ENCODE data around the gene KPNA2. TPM values are rescaled to one million over a fixed set of nuclear protein-coding genes. Genes with fewer than 3 reads are reported as not detected.
"Not testable (repeated sequence)": the region's sequence is repeated elsewhere in the genome, so short reads cannot be mapped to it uniquely, and the experiment has no call there.

Gene KPNA2
- polyA plus RNA-seq, 2 donors: 16.1 to 49.4 TPM

DNA sequence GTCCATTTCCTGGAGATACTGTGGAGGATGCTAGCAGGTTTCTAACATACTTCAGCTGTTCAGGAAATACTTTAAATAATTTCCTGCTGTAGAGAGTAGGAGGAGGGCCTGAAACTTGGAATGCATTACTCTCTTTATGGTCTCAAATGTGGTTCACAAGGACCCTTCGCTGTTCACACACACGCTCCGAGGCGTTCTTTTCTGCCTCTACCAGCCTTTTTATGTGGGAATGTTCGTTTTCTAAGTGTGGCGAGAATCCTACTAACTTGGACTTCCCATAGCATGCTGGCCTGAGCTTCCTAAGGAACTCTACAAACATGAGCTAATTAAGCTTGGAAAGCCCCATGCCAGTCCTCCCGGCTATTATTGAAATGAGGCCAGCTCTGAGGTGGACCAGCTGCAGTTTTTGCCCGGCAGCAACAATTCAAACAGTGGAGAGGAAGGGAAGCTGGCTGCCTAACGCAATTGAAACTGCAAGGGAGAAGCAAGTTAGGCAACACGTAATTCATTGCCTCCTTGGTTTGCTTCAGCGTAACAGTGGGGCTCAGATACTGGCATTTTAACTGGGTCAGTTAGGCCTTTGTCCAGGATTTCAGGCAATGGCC is 18.9 kb downstream of the KPNA2 start:
- H3K27ac ChIP-seq (ENCODE audit: low read depth in 2 of 2, low read length in 1 of 2): peak overlapping the region; percentile 31 to 42
- H3K9me3 ChIP-seq (ENCODE audit: control insufficient read depth in 2 of 2, insufficient read depth in 1 of 2, low read depth in 1 of 2, low read length in 1 of 2): no peaks in the 10 kb centered on the region
- WGBS, 2 donors: 39 to 57% methylated on average over 11 of the region's 11 CpGs
- no peak overlapping the region for H3K4me3 ChIP-seq (ENCODE audit: low read depth in 1 of 2, low read length in 2 of 2)
- H3K4me1 ChIP-seq (ENCODE audit: control insufficient read depth in 2 of 2, insufficient read depth in 2 of 2, low read length in 1 of 2): peaks cover 0 to 4% of the 10 kb centered on the region in 2 donors
- no peaks in the 10 kb centered on the region for H3K36me3 ChIP-seq (ENCODE audit: control insufficient read depth in 2 of 2, insufficient read depth in 2 of 2, low read length in 1 of 2)
- no peaks in the 10 kb centered on the region for H3K27me3 ChIP-seq (ENCODE audit: control insufficient read depth in 1 of 2, insufficient read depth in 2 of 2, low read length in 2 of 2)

DNA sequence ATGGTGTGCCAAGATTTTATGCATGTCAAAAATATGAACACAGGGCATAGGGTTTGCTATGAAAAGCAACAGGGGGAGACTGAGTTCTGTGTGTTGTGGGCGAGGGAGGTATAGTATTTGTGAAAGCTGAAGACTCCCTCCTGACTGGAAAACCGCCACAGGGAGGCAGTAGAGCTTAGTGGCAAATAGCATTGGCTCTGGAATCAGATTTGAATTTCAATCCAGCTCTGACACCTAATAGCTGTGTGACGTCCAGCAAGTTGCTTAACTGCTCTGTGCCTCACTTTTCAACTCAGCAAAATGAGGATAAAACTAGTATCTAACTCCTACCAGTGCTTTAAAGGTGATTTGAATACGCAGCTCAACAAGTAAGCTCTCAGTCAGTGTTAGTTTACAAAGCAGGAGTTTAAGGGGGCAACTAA is 22.0 kb downstream of the KPNA2 start:
- no peaks in the 10 kb centered on the region for H3K27me3 ChIP-seq (ENCODE audit: control insufficient read depth in 1 of 2, insufficient read depth in 2 of 2, low read length in 2 of 2)
- 39 to 47% methylated on average over 4 of the region's 4 CpGs for WGBS, 2 donors

DNA sequence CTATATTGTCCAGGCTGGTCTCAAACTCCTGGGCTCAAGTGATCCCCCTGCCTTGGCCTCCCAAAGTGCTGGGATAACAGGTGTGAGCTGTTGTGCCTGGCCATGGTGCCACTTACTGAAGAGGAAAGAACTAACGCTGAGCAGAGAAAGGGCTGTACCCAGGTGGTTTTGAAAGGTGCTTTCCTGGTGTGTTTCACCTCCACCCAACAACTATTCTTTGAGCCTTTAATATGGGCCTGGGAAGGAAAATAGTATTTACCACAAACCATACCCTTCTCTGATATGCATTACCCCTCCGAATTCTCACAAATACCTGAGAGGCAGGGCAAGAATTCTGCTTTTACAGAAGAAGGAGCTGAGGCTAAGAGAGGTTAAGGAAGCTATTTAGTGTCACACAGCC is 24.8 kb downstream of the KPNA2 start:
- no peaks in the 10 kb centered on the region for H3K36me3 ChIP-seq (ENCODE audit: control insufficient read depth in 2 of 2, insufficient read depth in 2 of 2, low read length in 1 of 2)
- no peaks in the 10 kb centered on the region for H3K4me1 ChIP-seq (ENCODE audit: control insufficient read depth in 2 of 2, insufficient read depth in 2 of 2, low read length in 1 of 2)
- H3K27me3 ChIP-seq (ENCODE audit: control insufficient read depth in 1 of 2, insufficient read depth in 2 of 2, low read length in 2 of 2): no peaks in the 10 kb centered on the region
- no peaks in the 10 kb centered on the region for H3K9me3 ChIP-seq (ENCODE audit: control insufficient read depth in 2 of 2, insufficient read depth in 1 of 2, low read depth in 1 of 2, low read length in 1 of 2)
- H3K27ac ChIP-seq (ENCODE audit: low read depth in 2 of 2, low read length in 1 of 2): no peak overlapping the region
- H3K4me3 ChIP-seq (ENCODE audit: low read depth in 1 of 2, low read length in 2 of 2): no peak overlapping the region
- WGBS, 2 donors: 66 to 71% methylated on average over 2 of the region's 2 CpGs

More for the DNA sequence above, 22.0 kb downstream of the KPNA2 start:
- Histone ChIP-seq H3K27ac (ENCODE audit: low read depth in 2 of 2, low read length in 1 of 2) (no peak overlapping the region), H3K9me3 (ENCODE audit: control insufficient read depth in 2 of 2, insufficient read depth in 1 of 2, low read depth in 1 of 2, low read length in 1 of 2) (no peaks in the 10 kb centered on the region), H3K4me3 (ENCODE audit: low read depth in 1 of 2, low read length in 2 of 2) (no peak overlapping the region), H3K4me1 (ENCODE audit: control insufficient read depth in 2 of 2, insufficient read depth in 2 of 2, low read length in 1 of 2) (peaks cover 0 to 4% of the 10 kb centered on the region in 2 donors), H3K36me3 (ENCODE audit: control insufficient read depth in 2 of 2, insufficient read depth in 2 of 2, low read length in 1 of 2) (no peaks in the 10 kb centered on the region)

DNA sequence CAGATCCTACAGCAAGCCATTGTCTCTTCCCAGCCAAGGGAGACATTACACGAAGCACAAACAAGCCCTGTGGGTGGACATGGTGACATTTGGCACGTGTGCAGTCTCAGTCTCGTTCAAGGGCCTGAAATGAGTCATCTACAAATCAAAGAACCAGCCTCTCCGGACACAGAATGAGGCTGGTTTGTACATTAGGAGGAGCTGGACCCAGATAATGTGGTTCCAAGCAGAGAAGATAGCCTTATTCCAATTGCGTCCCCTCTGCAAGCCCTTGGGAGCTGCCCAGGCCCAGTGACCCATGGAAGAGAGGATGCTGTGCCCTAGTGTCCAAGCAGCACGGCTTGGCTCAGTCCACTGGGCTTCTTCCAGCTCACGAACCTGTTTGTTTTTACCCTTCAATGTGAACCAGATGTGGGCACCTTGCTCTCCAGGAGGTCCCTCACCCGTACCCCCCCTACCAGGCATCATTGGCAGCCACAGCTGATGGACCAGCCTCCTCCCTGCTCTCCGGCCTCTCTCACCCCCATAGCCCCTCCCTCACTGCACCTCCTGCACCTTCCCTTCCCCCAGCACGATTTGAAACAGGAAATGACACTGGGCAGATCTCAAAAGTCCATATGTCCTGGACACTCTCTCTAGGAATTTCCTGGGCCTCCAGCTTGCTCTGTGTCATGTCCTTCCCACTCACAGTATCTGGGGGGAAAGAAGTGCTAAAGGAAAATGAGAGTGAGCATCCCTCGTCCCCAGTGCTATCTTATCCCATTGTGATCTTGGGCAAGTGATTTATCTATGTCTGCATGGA is 26.2 kb downstream of the KPNA2 start:
- Histone ChIP-seq H3K27me3 (ENCODE audit: control insufficient read depth in 1 of 2, insufficient read depth in 2 of 2, low read length in 2 of 2) (no peaks in the 10 kb centered on the region), H3K27ac (ENCODE audit: low read depth in 2 of 2, low read length in 1 of 2) (no peak overlapping the region), H3K9me3 (ENCODE audit: control insufficient read depth in 2 of 2, insufficient read depth in 1 of 2, low read depth in 1 of 2, low read length in 1 of 2) (no peaks in the 10 kb centered on the region), H3K4me1 (ENCODE audit: control insufficient read depth in 2 of 2, insufficient read depth in 2 of 2, low read length in 1 of 2) (no peaks in the 10 kb centered on the region), H3K36me3 (ENCODE audit: control insufficient read depth in 2 of 2, insufficient read depth in 2 of 2, low read length in 1 of 2) (no peaks in the 10 kb centered on the region), H3K4me3 (ENCODE audit: low read depth in 1 of 2, low read length in 2 of 2) (no peak overlapping the region)
- 48 to 52% methylated on average over 11 of the region's 11 CpGs for WGBS, 2 donors

DNA sequence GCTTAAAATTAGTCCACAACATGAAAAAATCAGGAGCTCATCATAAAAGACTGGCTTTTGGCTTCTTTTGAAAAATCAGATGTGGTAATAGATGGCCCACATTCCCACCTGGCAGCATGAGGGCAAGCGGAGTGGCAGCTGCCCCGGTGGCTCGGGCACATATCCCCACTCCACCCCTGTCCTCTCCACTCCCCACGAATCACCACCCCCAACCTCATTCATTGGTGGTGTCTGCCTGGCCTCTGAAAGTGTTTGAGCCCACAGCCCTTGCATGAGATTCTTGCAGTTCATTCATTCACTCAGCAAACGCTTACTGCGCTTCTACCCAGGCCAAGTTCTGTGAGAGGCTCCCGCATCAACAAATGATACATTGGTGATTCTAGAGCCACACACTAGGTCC is 29.8 kb downstream of the KPNA2 start:
- H3K4me1 ChIP-seq (ENCODE audit: control insufficient read depth in 2 of 2, insufficient read depth in 2 of 2, low read length in 1 of 2); H3K36me3 ChIP-seq (ENCODE audit: control insufficient read depth in 2 of 2, insufficient read depth in 2 of 2, low read length in 1 of 2); H3K27ac ChIP-seq (ENCODE audit: low read depth in 2 of 2, low read length in 1 of 2); H3K9me3 ChIP-seq (ENCODE audit: control insufficient read depth in 2 of 2, insufficient read depth in 1 of 2, low read depth in 1 of 2, low read length in 1 of 2); H3K4me3 ChIP-seq (ENCODE audit: low read depth in 1 of 2, low read length in 2 of 2); H3K27me3 ChIP-seq (ENCODE audit: control insufficient read depth in 1 of 2, insufficient read depth in 2 of 2, low read length in 2 of 2): not testable (repeated sequence)
- 90 to 93% methylated on average over 7 of the region's 7 CpGs for WGBS, 2 donors

DNA sequence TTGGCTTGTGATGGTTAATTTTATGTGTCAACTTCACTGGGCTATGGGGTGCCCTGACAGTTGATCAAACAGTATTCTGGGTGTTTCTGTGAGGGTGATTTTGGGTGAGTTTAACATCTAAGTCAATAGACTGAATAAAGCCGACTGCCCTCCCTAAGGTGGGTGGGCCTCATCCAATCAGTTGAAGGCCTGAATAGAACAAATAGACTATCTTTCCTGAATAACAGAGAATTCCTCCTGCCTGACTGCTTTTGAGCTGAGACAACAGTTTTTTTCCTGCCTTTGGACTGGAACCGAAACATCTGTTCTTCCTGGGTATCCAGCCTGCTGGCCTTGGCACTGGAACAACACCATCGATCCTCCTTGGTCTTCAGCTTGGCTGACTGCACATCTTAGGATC is 33.0 kb downstream of the KPNA2 start:
- not testable (repeated sequence) for H3K27me3 ChIP-seq (ENCODE audit: control insufficient read depth in 1 of 2, insufficient read depth in 2 of 2, low read length in 2 of 2); H3K9me3 ChIP-seq (ENCODE audit: control insufficient read depth in 2 of 2, insufficient read depth in 1 of 2, low read depth in 1 of 2, low read length in 1 of 2); H3K36me3 ChIP-seq (ENCODE audit: control insufficient read depth in 2 of 2, insufficient read depth in 2 of 2, low read length in 1 of 2); H3K27ac ChIP-seq (ENCODE audit: low read depth in 2 of 2, low read length in 1 of 2); H3K4me1 ChIP-seq (ENCODE audit: control insufficient read depth in 2 of 2, insufficient read depth in 2 of 2, low read length in 1 of 2); H3K4me3 ChIP-seq (ENCODE audit: low read depth in 1 of 2, low read length in 2 of 2)
- WGBS, 2 donors: 84 to 87% methylated on average over 3 of the region's 3 CpGs

DNA sequence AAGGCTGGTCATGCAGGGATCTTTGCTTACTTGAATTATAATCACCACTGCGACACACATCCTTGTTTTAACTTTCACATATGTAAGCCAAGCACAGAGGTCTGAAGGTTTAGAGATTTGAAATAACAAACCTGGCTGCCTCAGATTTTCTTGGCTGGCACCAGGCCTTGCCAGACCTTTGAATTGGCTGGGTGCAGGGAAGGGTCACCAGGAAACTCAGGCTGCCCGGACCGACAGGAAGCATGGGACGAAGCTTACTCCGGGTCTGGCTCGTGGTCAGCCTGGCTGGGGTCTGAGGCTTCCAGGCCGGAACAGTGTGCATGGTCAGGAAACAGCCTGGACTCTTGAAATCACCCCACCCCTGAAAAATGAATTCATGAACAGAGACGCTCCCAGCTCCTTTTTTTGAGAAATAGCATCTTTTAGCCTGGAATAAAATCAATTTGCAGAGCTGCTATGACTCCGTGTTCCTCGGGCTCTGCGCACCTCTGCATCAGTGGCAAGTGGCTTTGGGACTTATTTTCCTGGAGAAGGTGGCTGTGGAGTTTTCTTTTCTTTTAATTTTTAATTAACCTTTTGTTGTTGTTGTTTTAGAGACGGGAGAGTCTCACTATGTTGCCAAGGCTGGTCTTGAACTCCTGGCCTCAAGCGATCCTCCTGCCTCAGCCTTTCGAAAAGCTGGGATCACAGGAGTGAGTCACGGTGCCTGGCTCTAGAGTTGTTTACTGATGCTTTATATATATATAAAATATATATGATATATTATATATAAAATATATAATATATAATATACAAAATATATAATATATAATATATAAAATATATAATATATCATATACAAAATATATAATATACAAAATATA is 35.3 kb downstream of the KPNA2 start:
- H3K36me3 ChIP-seq (ENCODE audit: control insufficient read depth in 2 of 2, insufficient read depth in 2 of 2, low read length in 1 of 2); H3K4me3 ChIP-seq (ENCODE audit: low read depth in 1 of 2, low read length in 2 of 2); H3K9me3 ChIP-seq (ENCODE audit: control insufficient read depth in 2 of 2, insufficient read depth in 1 of 2, low read depth in 1 of 2, low read length in 1 of 2); H3K4me1 ChIP-seq (ENCODE audit: control insufficient read depth in 2 of 2, insufficient read depth in 2 of 2, low read length in 1 of 2); H3K27me3 ChIP-seq (ENCODE audit: control insufficient read depth in 1 of 2, insufficient read depth in 2 of 2, low read length in 2 of 2); H3K27ac ChIP-seq (ENCODE audit: low read depth in 2 of 2, low read length in 1 of 2): not testable (repeated sequence)
- WGBS, 2 donors: 64 to 69% methylated on average over 15 of the region's 15 CpGs

DNA sequence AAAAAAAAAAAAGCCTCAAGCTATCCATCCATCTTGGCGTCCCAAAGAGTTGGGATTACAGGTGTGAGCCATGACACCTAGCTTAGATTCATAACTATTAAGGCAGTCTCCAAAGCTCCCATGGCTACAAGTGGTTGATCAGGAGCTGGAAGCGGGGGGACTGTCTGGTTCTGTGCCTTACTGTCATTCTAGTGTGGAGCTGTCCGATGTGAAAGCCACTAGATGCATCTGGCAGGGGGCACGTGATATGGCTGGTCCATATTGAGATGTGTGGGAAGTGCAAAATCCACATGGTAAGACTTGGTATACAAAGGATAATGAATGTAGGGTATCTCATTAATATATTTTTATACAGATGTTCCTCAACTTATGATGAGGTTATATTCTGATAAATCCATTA is 38.7 kb downstream of the KPNA2 start:
- no peak overlapping the region for H3K4me3 ChIP-seq (ENCODE audit: low read depth in 1 of 2, low read length in 2 of 2)
- no peaks in the 10 kb centered on the region for H3K9me3 ChIP-seq (ENCODE audit: control insufficient read depth in 2 of 2, insufficient read depth in 1 of 2, low read depth in 1 of 2, low read length in 1 of 2)
- no peaks in the 10 kb centered on the region for H3K27me3 ChIP-seq (ENCODE audit: control insufficient read depth in 1 of 2, insufficient read depth in 2 of 2, low read length in 2 of 2)
- WGBS, 2 donors: 90 to 93% methylated on average over 4 of the region's 4 CpGs
- H3K36me3 ChIP-seq (ENCODE audit: control insufficient read depth in 2 of 2, insufficient read depth in 2 of 2, low read length in 1 of 2): no peaks in the 10 kb centered on the region
- H3K4me1 ChIP-seq (ENCODE audit: control insufficient read depth in 2 of 2, insufficient read depth in 2 of 2, low read length in 1 of 2): no peaks in the 10 kb centered on the region
- H3K27ac ChIP-seq (ENCODE audit: low read depth in 2 of 2, low read length in 1 of 2): no peak overlapping the region

DNA sequence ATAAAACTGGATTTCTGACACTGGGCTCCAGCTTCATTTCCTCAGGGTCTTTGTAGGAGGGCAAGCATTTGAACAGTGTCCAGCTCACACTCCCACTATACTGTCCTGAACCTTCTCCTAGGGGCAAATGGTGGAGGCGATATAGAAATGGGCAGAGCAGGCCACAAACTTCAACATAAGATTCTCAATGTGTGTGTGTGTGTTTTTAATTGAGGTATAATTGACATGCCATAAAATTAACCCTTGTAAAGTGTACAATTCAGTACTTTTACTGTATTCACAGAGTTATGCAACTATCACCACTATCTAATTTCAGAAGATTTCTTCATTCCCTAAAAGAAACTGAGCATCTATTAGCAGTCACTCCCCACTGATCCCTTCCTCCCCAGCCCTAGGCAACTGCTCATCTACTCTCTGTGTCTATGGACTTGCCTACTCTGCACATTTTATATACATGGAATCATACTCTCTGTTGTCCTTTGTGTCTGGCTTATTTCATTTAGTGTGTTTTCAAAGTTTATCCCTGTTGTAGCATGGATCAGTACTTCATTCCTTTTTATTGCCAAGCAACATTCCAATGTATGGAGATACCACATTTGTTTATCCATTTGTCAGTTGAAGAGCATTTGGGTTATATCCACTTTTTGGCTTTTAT is 40.5 kb downstream of the KPNA2 start:
- H3K9me3 ChIP-seq (ENCODE audit: control insufficient read depth in 2 of 2, insufficient read depth in 1 of 2, low read depth in 1 of 2, low read length in 1 of 2); H3K4me3 ChIP-seq (ENCODE audit: low read depth in 1 of 2, low read length in 2 of 2); H3K4me1 ChIP-seq (ENCODE audit: control insufficient read depth in 2 of 2, insufficient read depth in 2 of 2, low read length in 1 of 2); H3K36me3 ChIP-seq (ENCODE audit: control insufficient read depth in 2 of 2, insufficient read depth in 2 of 2, low read length in 1 of 2); H3K27ac ChIP-seq (ENCODE audit: low read depth in 2 of 2, low read length in 1 of 2); H3K27me3 ChIP-seq (ENCODE audit: control insufficient read depth in 1 of 2, insufficient read depth in 2 of 2, low read length in 2 of 2): not testable (repeated sequence)
- 92 to 95% methylated on average over 1 of the region's 1 CpG for WGBS, 2 donors

Data from esophagus (tissue), 2 donors.